HG02678 (cell line): ENCODE measurements around the gene CPHXL.

Experiments
- ATAC-seq: cut with Tn5 transposase; IDR thresholded peaks from one replicate; pipeline ENCODE4 v1.9.1; 2021; ENCODE audit warnings: mild to moderate bottlenecking, moderate library complexity; ENCODE audit not compliant: unreplicated experiment

CPHXL gene

GRCh38 chr16:75726390-75726789 is at the start of gene CPHXL:
Gene CPHXL, minus strand, starts transcription at chr16:75726490. Its CDS starts 48 bp downstream, at chr16:75726442.
- no peak for ATAC-seq

- no peak for ATAC-seq
These were observed 47.9 kb upstream of the CPHXL start for GRCh38 chr16:75774197-75774596.

GRCh38 chr16:75770051-75770450 is 43.8 kb upstream of the CPHXL start:
- no peak for ATAC-seq

- peak; percentile 93 for ATAC-seq
These were observed 38.0 kb upstream of the CPHXL start for GRCh38 chr16:75764154-75764768.

- ATAC-seq = no peak
These were observed 36.9 kb upstream of the CPHXL start for GRCh38 chr16:75763204-75763603.

- no peak for ATAC-seq
These were observed 36.5 kb upstream of the CPHXL start for GRCh38 chr16:75762746-75763145.

- peak; percentile 5 for ATAC-seq
These were observed 34.8 kb upstream of the CPHXL start for GRCh38 chr16:75761108-75761507.

- no peak for ATAC-seq
These were observed 33.8 kb upstream of the CPHXL start for GRCh38 chr16:75760018-75760519.

- no peak for ATAC-seq
These were observed 31.9 kb upstream of the CPHXL start for GRCh38 chr16:75758215-75758614.

GRCh38 chr16:75754141-75754540 is 27.9 kb upstream of the CPHXL start:
- ATAC-seq = no peak

- ATAC-seq = no peak
These were observed 24.2 kb upstream of the CPHXL start for GRCh38 chr16:75750528-75750927.

GRCh38 chr16:75746359-75746758 is 20.1 kb upstream of the CPHXL start:
- ATAC-seq = no peak

- no peak for ATAC-seq
These were observed 19.5 kb upstream of the CPHXL start for GRCh38 chr16:75745823-75746222.

GRCh38 chr16:75745242-75745641 is 19.0 kb upstream of the CPHXL start:
- ATAC-seq = no peak

- no peak for ATAC-seq
These were observed 16.2 kb upstream of the CPHXL start for GRCh38 chr16:75742424-75743047.

- no peak for ATAC-seq
These were observed 7.3 kb upstream of the CPHXL start for GRCh38 chr16:75733305-75734211.

GRCh38 chr16:75732871-75733270 is 6.6 kb upstream of the CPHXL start:
- ATAC-seq = no peak

GRCh38 chr16:75727221-75727620 is 931 bp upstream of the CPHXL start:
- ATAC-seq = no peak

GRCh38 chr16:75718452-75718851 is 7.8 kb downstream of the CPHXL start:
- ATAC-seq = no peak

GRCh38 chr16:75714661-75715060 is 11.6 kb downstream of the CPHXL start:
- no peak for ATAC-seq

- no peak for ATAC-seq
These were observed 15.9 kb downstream of the CPHXL start for GRCh38 chr16:75710344-75710743.

- no peak for ATAC-seq
These were observed 23.0 kb downstream of the CPHXL start for GRCh38 chr16:75703306-75703705.
